HG03460 (cell line): ENCODE results near the gene HSPD1.

ENCODE experiments used
- ATAC-seq: cut with Tn5 transposase; IDR thresholded peaks from one replicate; pipeline ENCODE4 v1.9.1; 2021; ENCODE audit not compliant: unreplicated experiment

HSPD1 gene

GRCh38 chr2:197442857-197443256 lies 56.8 kb downstream of the HSPD1 start:
- no peak for ATAC-seq

- no peak for ATAC-seq
Observed at GRCh38 chr2:197437380-197437779, 62.3 kb downstream of the HSPD1 start.
